Fibroblast of lung (primary cell): Measurements from ENCODE around the gene DLK1. TPM values are rescaled to one million over a fixed set of nuclear protein-coding genes. Genes with fewer than 3 reads are reported as not detected.

ENCODE experiments used
- DNase-seq, 2 donors: peaks; one replicate each; pipeline versions ENCODE4 v3.0.0 to v3.0.0-alpha.2; 2010; ENCODE audit warnings: low read depth in 2 of 2
- H2AFZ ChIP-seq: 2 replicates; pipeline ENCODE4 v1.5.1; 2012; ENCODE audit warnings: low read length, control low read depth, inconsistent platforms
- H3K27ac ChIP-seq: 2 replicates; pipeline ENCODE4 v1.5.1; 2011; ENCODE audit warnings: low read length, control low read depth; ENCODE audit not compliant: insufficient read depth
- H3K27me3 ChIP-seq: 2 replicates; pipeline ENCODE4 v1.5.1; 2011; ENCODE audit warnings: mild to moderate bottlenecking, low read length; ENCODE audit not compliant: control insufficient read depth, insufficient read depth
- H3K36me3 ChIP-seq: 2 replicates; pipeline ENCODE4 v1.5.1; 2011; ENCODE audit warnings: low read length; ENCODE audit not compliant: control insufficient read depth, insufficient read depth
- H3K4me1 ChIP-seq: 2 replicates; pipeline ENCODE4 v1.5.1; 2011; ENCODE audit warnings: low read length; ENCODE audit not compliant: control insufficient read depth, insufficient read depth; ENCODE audit errors: extremely low read depth
- H3K4me2 ChIP-seq: 2 replicates; pipeline ENCODE4 v1.5.1; 2011; ENCODE audit warnings: low read length, control low read depth; ENCODE audit not compliant: insufficient read depth; ENCODE audit errors: extremely low read depth
- H3K4me3 ChIP-seq, 4 experiments: fragments of 200-600 bp in 1 of 4; sonication (generic) in 1 of 4; replicated peaks in 1 of 4; 2 replicates each; pipeline ENCODE4 v1.5.1; 2011 to 2016; ENCODE audit warnings: low read length in 4 of 4, low read depth in 3 of 4, mild to moderate bottlenecking in 3 of 4, control low read depth in 2 of 4, inconsistent platforms in 1 of 4, mixed read lengths in 1 of 4; ENCODE audit not compliant: insufficient read depth in 1 of 4; ENCODE audit errors: control extremely low read depth in 1 of 4
- H3K79me2 ChIP-seq: 2 replicates; pipeline ENCODE4 v1.5.1; 2012; ENCODE audit warnings: mild to moderate bottlenecking, low read length, inconsistent platforms; ENCODE audit not compliant: control insufficient read depth, insufficient read depth
- H3K9ac ChIP-seq: 2 replicates; pipeline ENCODE4 v1.5.1; 2011; ENCODE audit warnings: mild to moderate bottlenecking, low read length, control low read depth; ENCODE audit not compliant: insufficient read depth
- H3K9me3 ChIP-seq: 2 replicates; pipeline ENCODE4 v1.5.1; 2012; ENCODE audit warnings: low read depth, low read length; ENCODE audit not compliant: control insufficient read depth, insufficient read depth
- H4K20me1 ChIP-seq: 2 replicates; pipeline ENCODE4 v1.5.1; 2011; ENCODE audit warnings: low read length; ENCODE audit not compliant: control insufficient read depth, insufficient read depth; ENCODE audit errors: extremely low read depth
- CTCF ChIP-seq, 2 donors: IDR thresholded peaks in 1 of 2; conservative IDR thresholded peaks in 1 of 2; 1 replicate in 1 of 2; 2 replicates in 1 of 2; pipeline ENCODE4 v1.5.1; 2011 to 2012; ENCODE audit warnings: low read length in 2 of 2, control low read depth in 1 of 2, inconsistent platforms in 1 of 2, low read depth in 1 of 2, mild to moderate bottlenecking in 1 of 2
- EZH2 ChIP-seq: IDR thresholded peaks from 2 replicates; pipeline ENCODE4 v1.5.1; 2012; ENCODE audit warnings: low read length, control low read depth, mild to moderate bottlenecking; ENCODE audit errors: missing control alignments
- polyA plus RNA-seq, 2 donors: library from polyadenylated mRNA; depleted of rRNA in 1 of 2; stranded (reverse) in 1 of 2; unstranded in 1 of 2; fragments of >200 nt; gene quantifications; 2 replicates each; pipeline ENCODE4 v1.2.1, GENCODE V29; 2011 to 2012; ENCODE audit warnings: missing spikeins in 1 of 2
- total RNA-seq: library from RNA; depleted of rRNA; stranded (reverse); fragments of >200 nt; gene quantifications from 2 replicates; pipeline ENCODE4 v1.2.1, GENCODE V29; 2014

The DLK1 gene
- total and polyA plus RNA-seq, 2 donors (not counting 1 experiment from before 2014, with no cell fraction given): not detected

- no peaks in the 10 kb centered on the region for H3K79me2 ChIP-seq
- H3K4me1 ChIP-seq: no peaks in the 10 kb centered on the region
- H3K4me3 ChIP-seq: no peak overlapping the region
- H4K20me1 ChIP-seq: no peaks in the 10 kb centered on the region
- H2AFZ ChIP-seq: no peak overlapping the region
- H3K36me3 ChIP-seq: no peaks in the 10 kb centered on the region
- no peak overlapping the region for H3K27ac ChIP-seq
- H3K9ac ChIP-seq: no peak overlapping the region
- DNase-seq: no peak
- H3K9me3 ChIP-seq: no peaks in the 10 kb centered on the region
- no peak for TF ChIP-seq EZH2
- no peak for TF ChIP-seq CTCF (conservative IDR thresholded peaks at IDR 0.05 in 1 of 2, IDR thresholded peaks at IDR 0.05 in 1 of 2; ENCODE audit: low read depth in 1 of 2, low read length in 2 of 2)
- no peak overlapping the region for H3K4me2 ChIP-seq
- no peaks in the 10 kb centered on the region for H3K27me3 ChIP-seq
These were observed 12.0 kb downstream of the DLK1 start for GRCh38 chr14:100738704-100739131.

- H3K4me1 ChIP-seq: no peaks in the 10 kb centered on the region
- no peaks in the 10 kb centered on the region for H3K9me3 ChIP-seq
- no peak overlapping the region for H3K9ac ChIP-seq
- H3K36me3 ChIP-seq: no peaks in the 10 kb centered on the region
- TF ChIP-seq EZH2 (no peak), CTCF (conservative IDR thresholded peaks at IDR 0.05 in 1 of 2, IDR thresholded peaks at IDR 0.05 in 1 of 2; ENCODE audit: low read depth in 1 of 2, low read length in 2 of 2) (no peak)
- DNase-seq: no peak
- no peaks in the 10 kb centered on the region for H3K79me2 ChIP-seq
- H4K20me1 ChIP-seq: no peaks in the 10 kb centered on the region
- no peak overlapping the region for H3K4me3 ChIP-seq
- no peak overlapping the region for H3K27ac ChIP-seq
- H2AFZ ChIP-seq: no peak overlapping the region
- H3K4me2 ChIP-seq: no peak overlapping the region
- H3K27me3 ChIP-seq: no peaks in the 10 kb centered on the region
These were observed 12.6 kb downstream of the DLK1 start for GRCh38 chr14:100739306-100739705.

GRCh38 chr14:100740196-100740825, 13.6 kb downstream of the DLK1 start:
- H3K27ac ChIP-seq: no peak overlapping the region
- no peak for TF ChIP-seq EZH2
- TF ChIP-seq CTCF (conservative IDR thresholded peaks at IDR 0.05 in 1 of 2, IDR thresholded peaks at IDR 0.05 in 1 of 2; ENCODE audit: low read depth in 1 of 2, low read length in 2 of 2): no peak
- H3K4me1 ChIP-seq: no peaks in the 10 kb centered on the region
- H3K4me2 ChIP-seq: no peak overlapping the region
- H3K27me3 ChIP-seq: no peaks in the 10 kb centered on the region
- H3K36me3 ChIP-seq: no peaks in the 10 kb centered on the region
- no peaks in the 10 kb centered on the region for H3K79me2 ChIP-seq
- no peak overlapping the region for H3K4me3 ChIP-seq
- no peak for DNase-seq
- no peaks in the 10 kb centered on the region for H4K20me1 ChIP-seq
- no peaks in the 10 kb centered on the region for H3K9me3 ChIP-seq
- H2AFZ ChIP-seq: no peak overlapping the region
- no peak overlapping the region for H3K9ac ChIP-seq
